GM19372 (cell line): ENCODE data around the gene CDK11B.
"Not testable (repeated sequence)": the region's sequence is repeated elsewhere in the genome, so short reads cannot be mapped to it uniquely, and the experiment has no call there.

Experiments used
- ATAC-seq: cut with Tn5 transposase; IDR thresholded peaks from one replicate; pipeline ENCODE4 v1.9.1; 2021; ENCODE audit warnings: mild to moderate bottlenecking, low read depth, moderate library complexity; ENCODE audit not compliant: unreplicated experiment

CDK11B gene

DNA sequence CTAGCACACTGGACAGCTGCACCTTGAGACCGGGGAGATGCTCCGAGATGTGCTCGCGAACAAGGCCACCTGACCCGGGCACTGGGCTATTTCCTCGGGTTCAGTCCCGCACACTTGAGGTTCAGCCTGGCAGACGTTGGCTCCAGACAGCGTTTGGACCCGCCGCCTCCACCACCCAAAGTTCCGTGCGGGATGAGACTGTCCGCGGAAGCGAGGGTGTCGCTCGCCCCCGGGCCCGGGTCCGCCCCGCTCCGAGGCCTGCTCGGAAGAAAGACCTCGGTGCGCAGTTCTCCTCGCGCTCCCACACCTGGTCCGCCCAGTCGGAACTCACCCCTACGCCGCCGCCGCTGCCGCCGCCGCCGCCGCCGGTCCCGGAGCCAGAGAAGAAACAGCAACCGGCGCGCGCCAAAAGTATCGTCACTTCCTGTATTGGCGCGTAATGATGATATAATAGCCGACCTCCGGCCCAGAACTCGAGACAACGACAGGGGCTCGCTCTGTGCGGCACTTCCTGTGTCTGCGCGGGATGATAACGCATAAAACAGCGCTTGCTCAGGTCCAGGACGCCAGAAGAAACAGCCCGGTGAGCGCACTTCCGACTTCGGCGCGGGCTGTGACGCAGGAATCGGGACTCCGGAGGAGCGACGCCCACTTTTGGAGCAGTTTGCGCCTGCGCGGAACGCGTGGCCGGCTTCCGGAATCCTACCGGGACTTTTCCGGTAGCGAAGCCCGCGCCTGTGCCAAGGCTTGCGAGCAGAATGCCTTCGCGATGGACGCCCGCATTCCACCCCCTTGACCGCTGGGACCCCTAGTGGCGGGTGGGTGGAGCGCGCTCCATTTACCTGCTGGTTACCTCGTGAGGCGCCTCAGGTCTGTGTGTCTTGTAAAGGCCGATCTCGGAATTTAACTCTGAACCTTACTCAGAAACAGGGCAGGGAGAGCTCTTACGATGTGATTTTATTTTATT, at the start of gene CDK11B:
Gene CDK11B, minus strand, starts transcription at position 422 of the 967 bp plus-strand sequence. CDS start 1,519 bp downstream, outside the sequence.
- ATAC-seq: peak; percentile 90

DNA sequence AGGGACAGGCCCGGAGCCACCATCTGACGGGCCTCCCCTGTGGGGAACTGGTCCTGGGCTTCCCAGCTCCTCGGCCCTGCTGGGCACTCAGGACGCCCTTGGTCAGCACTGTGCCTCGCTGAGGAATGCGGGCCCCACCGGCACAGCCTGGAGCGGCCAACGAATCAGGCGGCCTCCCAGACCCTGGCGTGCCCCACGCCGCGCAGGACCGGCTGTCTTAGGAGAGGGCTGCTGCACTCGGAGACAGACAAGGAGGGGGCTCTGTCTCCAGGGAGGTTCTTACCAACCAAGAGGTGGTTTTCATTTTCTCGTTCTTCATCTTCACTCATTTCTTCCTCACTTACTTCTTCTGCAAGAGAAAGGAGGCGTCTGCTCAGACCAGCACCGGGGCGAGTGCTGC, 49.1 kb upstream of the CDK11B start:
- not testable (repeated sequence) for ATAC-seq

DNA sequence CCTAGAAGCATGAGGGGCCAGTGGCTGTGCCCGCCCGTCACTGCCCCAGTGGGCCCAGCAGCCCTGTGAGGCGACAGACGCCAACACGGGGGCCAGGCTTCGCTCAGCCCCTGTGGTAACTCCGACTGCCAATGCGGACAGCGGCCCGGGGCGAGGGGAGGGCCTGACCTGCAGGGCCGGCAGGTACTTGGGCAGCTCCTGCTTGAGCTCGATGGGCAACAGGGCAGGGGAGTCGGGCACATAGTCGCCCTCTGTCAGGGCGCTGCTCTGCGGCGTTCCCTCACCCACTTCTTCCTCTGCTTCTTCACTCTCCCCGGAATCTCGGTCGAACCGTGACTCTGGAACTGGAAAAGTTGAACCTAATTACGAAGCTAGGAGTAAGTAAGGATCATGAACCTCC, 48.4 kb upstream of the CDK11B start:
- ATAC-seq: not testable (repeated sequence)

DNA sequence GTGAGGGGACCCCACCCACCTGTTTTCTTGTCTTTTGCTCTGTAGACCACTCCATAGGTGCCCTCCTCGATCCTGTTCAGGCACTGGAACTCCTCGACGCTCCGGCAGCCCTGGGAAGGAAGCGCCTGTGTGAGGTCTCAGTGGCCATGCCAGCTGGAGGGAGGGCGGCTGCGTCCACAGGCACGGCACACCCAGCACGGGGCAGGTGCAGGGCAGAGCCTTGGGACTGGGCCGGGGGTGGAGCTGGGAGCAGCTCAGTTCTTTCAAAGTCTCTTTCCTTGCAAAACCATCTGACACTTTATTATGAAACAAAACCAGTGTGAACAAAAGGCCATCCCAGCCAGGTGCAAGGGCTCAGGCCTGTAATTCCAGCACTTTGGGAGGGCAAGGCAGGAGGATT, 46.8 kb upstream of the CDK11B start:
- ATAC-seq: not testable (repeated sequence)

DNA sequence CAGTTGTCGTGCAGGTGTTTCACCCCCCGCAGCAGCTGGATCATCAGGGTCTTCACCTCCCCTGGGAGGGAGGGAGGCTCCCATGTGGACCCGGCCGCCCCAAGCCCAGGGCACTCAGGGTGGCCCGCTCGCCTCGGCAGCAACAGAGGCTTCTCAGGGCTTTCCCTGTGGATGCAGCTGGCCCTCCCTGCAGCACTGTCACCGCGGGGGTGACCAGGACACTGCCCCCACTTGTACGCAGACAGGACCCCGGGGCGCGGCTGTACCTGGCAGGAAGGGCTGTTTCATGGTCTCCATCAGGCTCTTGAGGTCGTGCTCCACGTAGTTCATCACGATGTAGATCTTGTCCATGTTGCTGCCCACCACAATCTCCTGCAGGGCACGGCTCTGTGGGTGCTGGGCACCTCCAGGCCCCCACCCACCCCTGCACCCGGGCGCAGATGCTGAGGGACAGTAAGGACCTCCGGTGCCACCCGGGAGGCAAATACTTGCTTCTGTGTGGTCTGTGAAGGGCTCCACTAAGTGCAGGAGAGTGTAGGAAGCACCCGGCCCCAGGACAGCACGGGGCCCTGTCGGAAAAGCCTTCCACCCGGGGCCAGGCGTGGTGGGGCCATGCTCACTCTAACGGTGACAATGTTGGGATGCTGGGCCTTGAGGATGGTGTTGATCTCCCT, 45.6 kb upstream of the CDK11B start:
- ATAC-seq: not testable (repeated sequence)

DNA sequence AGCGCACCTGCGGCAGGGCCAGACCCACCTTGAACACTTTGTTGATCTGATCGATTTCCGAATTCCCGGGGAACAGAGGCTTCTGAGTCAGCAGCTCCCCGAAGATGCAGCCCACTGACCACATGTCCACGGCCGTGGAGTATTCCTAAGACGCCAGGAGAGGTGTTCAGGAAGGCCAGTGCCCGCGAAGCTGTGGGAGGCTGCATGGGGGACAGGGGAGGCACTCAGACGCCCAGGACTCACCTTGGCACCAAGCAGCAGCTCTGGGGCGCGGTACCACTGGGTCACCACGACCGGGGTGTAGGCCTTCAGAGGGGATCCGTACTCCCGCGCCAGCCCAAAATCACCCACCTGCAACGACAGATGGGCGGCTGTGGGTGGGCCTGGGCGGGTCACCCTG, 45.0 kb upstream of the CDK11B start:
- ATAC-seq: no peak

DNA sequence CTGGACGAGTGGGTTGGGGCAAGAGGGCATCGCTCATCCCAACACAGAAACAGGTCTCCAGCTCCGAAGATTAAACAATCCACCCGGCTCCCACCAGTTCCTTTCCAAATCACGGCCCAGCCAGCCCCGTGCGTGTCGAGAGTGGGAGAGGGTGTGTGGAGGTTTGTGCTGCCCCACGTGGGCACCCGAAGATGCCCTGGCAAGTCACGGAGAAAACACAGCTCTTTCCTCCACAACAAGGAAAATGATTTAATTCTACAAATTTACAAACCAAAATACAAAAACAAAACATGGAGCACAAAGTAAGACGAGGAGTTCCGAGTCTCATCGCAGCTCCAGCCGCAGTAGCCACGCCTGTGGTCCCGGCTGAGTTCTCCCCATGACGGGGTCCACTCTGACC, 43.7 kb upstream of the CDK11B start:
- ATAC-seq: not testable (repeated sequence)

DNA sequence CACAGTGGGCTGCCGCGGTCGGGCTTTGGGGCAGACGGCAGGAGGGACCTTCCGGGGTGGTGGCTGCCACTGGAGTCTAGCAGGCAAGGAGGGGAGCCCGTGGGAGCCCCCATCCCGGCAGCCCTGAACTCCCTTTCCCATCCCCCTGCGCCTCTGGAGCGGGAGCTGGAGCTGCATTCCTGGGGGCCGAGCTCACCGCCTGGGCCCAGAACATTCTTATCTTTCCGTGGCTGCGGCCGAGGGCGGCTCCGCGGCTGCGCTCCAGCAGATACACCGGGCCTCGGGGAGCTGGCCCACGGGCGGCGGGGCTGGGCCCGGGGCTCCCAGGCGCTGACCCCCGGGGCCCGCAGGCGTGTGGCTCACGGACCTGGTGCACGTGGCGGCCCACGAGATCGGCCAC, 41.8 kb upstream of the CDK11B start:
- ATAC-seq: not testable (repeated sequence)

DNA sequence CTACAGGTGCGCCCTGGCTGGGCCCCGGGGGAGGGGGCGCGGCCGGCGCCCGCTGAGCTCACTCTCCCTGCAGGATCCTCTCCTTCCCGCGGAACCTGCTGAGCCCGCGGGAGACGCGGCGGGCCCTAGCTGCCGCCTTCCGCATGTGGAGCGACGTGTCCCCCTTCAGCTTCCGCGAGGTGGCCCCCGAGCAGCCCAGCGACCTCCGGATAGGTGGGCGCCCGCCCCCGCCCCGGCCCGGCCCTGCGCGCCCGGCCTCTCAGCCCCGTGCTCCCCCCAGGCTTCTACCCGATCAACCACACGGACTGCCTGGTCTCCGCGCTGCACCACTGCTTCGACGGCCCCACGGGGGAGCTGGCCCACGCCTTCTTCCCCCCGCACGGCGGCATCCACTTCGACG, 41.3 kb upstream of the CDK11B start:
- ATAC-seq: not testable (repeated sequence)

DNA sequence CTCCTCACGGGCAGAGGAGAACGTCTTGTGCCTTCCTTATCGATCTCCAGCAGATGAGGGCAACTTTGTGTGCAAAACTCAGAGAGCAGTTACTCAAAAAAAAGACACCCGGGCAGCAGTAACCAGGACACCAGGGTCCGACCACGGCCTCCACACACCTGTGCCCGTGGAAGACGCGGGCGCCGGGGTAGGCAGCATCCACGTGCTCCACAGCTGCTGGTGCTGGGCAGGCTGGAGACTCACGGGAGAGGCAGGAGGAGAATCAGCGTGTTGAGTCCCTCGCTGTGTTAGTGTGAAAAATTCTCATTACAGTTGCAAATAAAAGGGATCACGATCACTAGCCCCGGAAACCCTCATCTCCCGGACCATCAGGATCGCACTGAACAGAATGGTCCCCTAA, 40.3 kb upstream of the CDK11B start:
- not testable (repeated sequence) for ATAC-seq

DNA sequence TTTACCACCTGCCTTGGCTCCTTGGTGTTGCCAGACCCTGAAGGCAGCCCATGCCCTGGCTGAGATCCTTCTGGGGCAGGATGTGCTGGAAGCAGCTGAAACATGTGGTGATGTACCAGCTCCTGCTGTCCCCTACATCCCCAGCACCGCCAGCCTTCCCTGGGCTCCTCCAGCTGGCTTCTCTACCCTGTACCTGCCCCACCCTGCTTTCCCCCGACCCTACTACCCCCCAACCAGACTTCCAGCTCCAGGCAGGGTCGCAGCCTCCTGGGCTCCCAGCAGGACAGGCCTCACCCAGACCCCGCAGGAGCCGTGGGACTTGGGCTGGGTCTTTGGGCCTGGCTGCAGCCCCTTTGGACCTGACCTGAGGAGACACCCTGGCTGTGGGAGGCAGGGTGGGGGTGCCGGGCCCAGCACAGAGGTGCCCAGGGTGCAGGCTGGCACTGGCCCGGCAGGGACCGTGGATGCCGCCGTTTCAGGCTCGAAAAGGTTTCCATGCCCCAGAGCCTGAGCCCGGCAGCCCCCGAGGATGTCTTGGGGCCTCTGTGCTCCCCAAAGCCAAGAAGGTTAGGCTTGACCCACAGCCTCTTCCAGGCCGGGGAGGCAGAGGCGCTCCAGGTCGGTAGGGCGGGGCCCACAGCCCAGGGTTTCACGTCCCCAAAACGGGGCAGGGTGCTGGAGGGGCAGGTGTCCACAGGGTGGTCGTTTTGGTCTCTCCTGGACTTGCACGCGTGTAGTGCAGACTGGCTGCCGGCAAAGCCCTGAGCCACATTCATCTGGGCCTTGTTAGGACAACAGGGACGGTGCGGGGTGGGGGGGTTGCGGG, 38.8 kb upstream of the CDK11B start:
- ATAC-seq: not testable (repeated sequence)

DNA sequence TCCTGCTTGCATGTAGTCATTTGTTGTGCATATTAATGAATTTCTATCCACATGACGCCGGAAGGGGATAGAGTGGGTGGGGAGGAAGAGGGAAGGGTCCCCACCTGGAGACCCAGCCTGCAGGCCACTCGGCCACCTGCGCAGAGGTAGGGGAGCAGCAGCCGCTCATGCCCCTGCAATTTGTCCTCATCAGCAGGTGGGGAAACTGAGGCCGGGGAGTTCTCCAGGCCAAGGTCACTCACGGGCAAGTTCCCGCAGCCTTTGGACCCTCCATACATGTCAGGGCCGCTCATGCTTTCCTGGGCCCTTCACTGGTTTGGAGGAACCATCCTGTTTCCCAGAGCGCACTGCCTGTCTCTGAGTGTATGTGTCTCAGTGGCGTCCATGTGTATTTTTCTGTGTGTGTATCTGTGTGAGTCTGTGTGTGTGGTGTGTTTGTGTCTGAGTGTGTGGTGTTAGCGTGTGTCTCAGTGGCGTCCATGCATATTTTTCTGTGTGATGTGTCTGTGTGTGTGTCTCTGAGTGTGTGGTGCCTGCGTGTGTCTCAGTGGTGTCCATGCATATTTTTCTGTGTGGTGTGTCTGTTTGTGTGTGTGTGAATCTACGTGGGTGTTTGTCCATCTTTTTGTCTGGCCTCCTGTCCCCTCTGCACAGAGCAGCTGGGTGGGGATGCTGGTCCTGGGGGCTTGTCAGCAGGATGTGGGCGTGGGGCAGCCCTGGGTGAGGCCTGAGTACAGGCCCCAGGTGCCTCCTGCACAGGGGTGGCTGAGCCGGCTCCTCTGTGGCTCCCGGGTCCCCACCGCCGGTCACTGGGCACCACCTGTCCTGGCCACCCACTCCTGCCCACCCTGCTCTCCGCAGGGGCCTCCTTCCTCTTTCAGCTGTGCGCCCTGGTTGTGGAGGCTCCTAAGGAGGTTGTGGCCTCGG, 37.9 kb upstream of the CDK11B start:
- ATAC-seq: not testable (repeated sequence)

DNA sequence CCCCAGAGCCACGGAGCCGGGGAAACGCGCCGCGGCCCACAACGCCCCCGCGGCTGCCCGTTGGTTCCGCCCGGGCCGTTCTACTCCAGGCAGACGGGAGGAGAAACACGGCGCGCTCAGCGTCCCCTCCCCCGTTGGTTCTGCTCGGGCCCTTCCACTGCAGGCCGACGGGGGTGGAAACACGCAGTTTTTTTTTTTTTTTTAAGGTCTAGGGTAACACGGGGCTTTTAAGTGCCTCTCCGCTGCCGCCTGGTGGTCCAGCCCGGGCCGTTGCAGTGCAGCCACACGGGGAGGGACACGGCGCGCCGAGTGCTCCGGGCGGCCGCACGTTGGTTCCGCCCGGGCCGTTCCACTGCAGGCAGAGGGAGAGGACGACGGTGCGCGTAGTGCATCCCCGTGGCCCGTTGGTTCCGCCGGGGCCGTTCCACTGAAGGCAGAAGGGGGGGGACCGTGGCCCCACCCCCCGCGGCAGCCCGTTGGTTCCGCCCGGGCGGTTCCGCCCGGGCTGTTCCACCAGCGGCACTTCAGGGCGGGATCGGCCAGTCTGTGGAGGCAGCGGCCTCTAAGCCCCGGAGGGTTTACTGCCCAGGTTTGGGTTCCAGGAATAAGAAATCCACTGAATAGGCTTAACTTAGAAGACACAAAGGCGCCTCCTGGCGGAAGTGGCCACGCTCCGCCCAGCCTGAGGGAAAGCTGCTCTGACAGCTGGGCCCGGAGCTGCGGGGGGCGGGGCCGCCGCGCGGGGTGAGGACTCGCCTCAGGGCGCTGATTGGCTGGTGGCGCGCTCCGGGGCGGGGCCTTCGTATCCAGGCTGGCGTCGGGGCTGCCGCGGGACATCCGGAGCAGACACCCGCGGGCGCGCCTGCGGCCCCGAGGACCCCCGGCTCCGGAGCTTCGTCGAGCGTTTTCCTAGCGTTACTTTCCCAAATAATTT, 34.2 kb upstream of the CDK11B start, which contains the start of gene SLC35E2B:
Gene SLC35E2B, minus strand, starts transcription at position 82 of the 934 bp plus-strand sequence. CDS start 16,096 bp downstream, outside the sequence.
- ATAC-seq: peak; percentile 77

DNA sequence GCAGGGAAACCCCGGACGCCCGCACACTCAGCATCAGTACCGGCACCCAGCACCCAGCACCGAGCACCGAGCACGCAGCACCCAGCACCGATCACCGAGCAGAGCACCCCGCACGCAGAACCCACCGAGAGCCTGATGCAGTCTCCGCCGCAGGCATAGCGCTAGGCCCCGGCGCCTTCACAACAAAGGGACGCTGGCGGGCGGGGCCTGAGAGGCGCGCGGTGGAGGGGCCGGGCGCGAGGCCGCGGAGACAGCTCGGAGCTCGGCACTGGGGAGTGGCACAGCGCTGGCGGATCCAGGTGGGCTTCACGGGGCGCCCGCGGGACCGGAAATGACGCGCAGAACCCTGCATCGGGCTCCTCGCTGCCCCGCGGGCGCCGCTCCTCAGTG, 33.5 kb upstream of the CDK11B start:
- peak; percentile 31 for ATAC-seq

DNA sequence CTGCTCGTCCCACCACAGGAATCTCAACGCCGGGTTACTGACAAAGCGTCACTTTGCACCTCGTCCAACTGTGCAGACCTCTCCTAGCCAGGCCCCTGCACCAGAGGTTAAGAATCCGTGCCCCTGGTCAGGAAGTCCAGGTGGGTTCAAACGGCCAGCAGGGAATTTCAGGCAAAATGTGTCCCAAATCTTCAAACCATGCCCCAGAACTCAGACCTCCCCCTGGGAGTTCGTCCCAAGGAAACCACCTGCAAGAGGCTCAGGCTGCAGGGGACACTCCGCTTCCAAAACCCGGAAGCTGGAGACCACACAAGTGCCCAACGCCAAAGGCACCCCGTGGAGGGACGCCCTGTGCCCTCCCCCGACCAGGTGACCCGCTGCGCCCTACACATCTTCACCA, 32.6 kb upstream of the CDK11B start:
- not testable (repeated sequence) for ATAC-seq

DNA sequence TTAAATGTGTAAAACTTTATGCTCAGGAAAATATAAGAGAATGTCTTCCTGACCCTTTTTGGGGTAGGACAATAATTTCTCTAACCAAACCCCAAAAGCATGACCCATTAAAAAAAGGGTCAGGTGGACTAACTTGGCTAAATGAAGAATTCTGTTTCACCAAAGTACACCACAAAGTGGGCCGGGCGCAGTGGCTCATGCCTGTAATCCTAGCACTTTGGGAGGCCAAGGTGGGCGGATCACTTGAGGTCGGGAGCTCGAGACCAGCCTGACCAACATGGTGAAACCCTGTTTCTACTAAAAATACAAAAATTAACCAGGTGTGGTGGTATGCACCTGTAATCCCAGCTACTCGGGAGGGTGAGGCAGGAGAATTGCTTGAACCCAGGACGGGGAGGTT, 30.7 kb upstream of the CDK11B start:
- ATAC-seq: not testable (repeated sequence)

DNA sequence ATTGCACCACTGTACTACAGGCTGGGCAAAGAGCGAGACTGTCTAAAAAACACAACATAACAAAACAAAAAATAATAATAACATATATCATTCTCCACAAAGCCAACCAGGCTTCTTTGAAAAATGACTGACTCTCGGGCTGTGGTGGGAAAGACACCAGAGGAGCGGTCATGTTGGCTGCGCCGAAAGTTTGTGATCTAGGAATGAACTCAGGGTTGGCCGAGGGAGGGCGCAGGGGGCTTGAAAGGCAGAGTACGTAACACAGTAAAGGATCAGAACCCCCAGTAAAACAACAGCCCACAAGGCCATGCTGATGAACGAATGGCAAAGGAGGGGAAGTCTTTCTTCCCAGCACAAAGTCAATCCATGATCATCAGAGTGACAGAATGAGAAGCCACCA, 29.0 kb upstream of the CDK11B start:
- ATAC-seq: no peak

DNA sequence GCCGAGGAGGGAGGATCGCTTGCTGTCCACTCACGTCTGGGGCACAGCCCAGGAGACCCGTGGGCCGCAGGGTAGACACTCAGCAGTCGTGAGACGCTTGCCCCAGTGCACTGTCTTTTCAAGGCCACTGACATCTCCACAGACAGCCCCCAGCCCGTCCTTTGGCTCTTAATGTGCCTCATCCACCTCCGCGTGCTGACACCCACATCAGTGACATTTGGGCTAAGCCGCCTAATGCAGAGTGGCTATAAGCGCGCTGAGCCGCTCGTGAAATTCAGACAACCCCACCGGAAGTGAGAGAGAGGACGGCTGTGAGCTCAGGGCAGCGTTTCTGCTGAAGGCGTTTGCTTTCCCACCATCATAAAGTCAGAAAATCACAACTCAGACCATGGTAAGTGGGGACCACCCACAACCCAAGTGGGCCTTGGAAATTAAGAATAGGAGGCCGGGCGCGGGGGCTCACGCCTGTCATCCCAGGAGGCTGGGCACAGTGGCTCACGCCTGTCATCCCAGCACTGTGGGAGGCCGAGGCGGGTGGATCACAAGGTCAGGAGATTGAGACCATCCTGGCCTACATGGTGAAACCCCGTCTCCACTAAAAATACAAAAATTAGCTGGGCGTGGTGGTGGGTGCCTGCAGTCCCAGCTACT, 25.4 kb upstream of the CDK11B start:
- no peak for ATAC-seq
